Measurements from ENCODE around the gene FAM89A.
A peak's percentile ranks its signal among the peaks of the same experiment; 100 is the strongest.

FAM89A gene

GRCh38 chr1:231070758-231071444, 30.8 kb upstream of the FAM89A start:
- H3K9me3 ChIP-seq (ENCODE audit: control insufficient read depth, low read length): no peaks in the 10 kb centered on the region
- no peak overlapping the region for H3K4me3 ChIP-seq (ENCODE audit: extremely low read depth, insufficient read depth, low read length, poor library complexity, severe bottlenecking)
- H3K4me1 ChIP-seq (ENCODE audit: control insufficient read depth, insufficient read depth, low read length, poor library complexity, severe bottlenecking): no peaks in the 10 kb centered on the region
- H3K27ac ChIP-seq (ENCODE audit: low read depth, low read length, severe bottlenecking): no peak overlapping the region
- 50 to 72% methylated on average over 4 to 5 of the region's 8 CpGs for WGBS, 2 experiments (ENCODE audit: insufficient coverage in 2 of 2)
- H3K36me3 ChIP-seq (ENCODE audit: control insufficient read depth, insufficient read depth, low read length): no peaks in the 10 kb centered on the region

- Histone ChIP-seq H3K27ac (ENCODE audit: low read depth, low read length, severe bottlenecking) (no peak overlapping the region), H3K9me3 (ENCODE audit: control insufficient read depth, low read length) (no peaks in the 10 kb centered on the region)
- 90 to 91% methylated on average over 5 of the region's 8 CpGs for WGBS, 2 experiments (ENCODE audit: insufficient coverage in 2 of 2)
Observed at GRCh38 chr1:231069333-231069732, 29.3 kb upstream of the FAM89A start.

GRCh38 chr1:231068762-231069161, 28.7 kb upstream of the FAM89A start:
- Histone ChIP-seq H3K9me3 (ENCODE audit: control insufficient read depth, low read length) (no peaks in the 10 kb centered on the region), H3K27ac (ENCODE audit: low read depth, low read length, severe bottlenecking) (no peak overlapping the region), H3K4me3 (ENCODE audit: extremely low read depth, insufficient read depth, low read length, poor library complexity, severe bottlenecking) (no peak overlapping the region), H3K36me3 (ENCODE audit: control insufficient read depth, insufficient read depth, low read length) (no peaks in the 10 kb centered on the region), H3K4me1 (ENCODE audit: control insufficient read depth, insufficient read depth, low read length, poor library complexity, severe bottlenecking) (no peaks in the 10 kb centered on the region)
- WGBS, 2 experiments (ENCODE audit: insufficient coverage in 2 of 2): 87 to 92% methylated on average over 3 to 4 of the region's 4 CpGs

More at GRCh38 chr1:231069333-231069732, 29.3 kb upstream of the FAM89A start:
- Histone ChIP-seq H3K4me3 (ENCODE audit: extremely low read depth, insufficient read depth, low read length, poor library complexity, severe bottlenecking) (no peak overlapping the region), H3K36me3 (ENCODE audit: control insufficient read depth, insufficient read depth, low read length) (no peaks in the 10 kb centered on the region), H3K4me1 (ENCODE audit: control insufficient read depth, insufficient read depth, low read length, poor library complexity, severe bottlenecking) (no peaks in the 10 kb centered on the region)

DNA sequence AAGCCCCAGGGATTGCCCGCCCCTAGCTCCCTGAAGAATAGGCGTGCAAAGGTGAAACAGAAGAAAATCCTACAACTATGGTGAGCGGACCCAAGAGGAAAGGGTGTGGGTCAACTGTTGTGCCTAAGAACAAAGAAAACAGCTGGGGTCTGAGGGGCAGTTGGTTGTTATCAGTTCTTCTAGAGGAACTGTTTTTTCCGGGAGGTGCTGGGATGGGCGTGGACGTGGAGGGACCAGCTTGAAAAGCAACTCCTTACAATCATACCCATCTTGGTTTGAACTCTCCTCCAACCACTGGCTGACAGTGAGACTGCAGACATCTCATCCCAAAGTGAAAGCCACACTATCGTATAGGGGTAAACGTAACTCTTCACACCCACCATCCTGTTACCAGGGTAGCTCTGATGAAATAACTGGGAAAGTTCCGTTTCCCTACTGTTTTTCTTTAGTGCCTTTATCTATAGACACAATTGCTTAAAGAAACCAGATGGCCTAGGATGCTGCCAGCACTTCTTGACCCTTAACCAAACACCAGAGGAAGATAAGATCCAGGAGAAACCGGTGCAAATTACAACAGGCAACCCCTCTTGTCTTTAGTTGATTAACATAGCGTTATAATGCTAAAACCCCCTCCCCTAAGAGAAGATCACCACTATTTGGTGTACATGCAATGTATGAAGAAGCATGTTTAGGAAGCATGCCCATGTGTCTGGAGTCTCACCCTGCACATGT, 25.6 kb upstream of the FAM89A start:
- H3K36me3 ChIP-seq (ENCODE audit: control insufficient read depth, insufficient read depth, low read length): no peaks in the 10 kb centered on the region
- peaks cover 17% of the 10 kb centered on the region for H3K4me1 ChIP-seq (ENCODE audit: control insufficient read depth, insufficient read depth, low read length, poor library complexity, severe bottlenecking)
- H3K4me3 ChIP-seq (ENCODE audit: extremely low read depth, insufficient read depth, low read length, poor library complexity, severe bottlenecking): no peak overlapping the region
- 71 to 75% methylated on average over 3 to 4 of the region's 11 CpGs for WGBS, 2 experiments (ENCODE audit: insufficient coverage in 2 of 2)
- no peaks in the 10 kb centered on the region for H3K9me3 ChIP-seq (ENCODE audit: control insufficient read depth, low read length)
- H3K27ac ChIP-seq (ENCODE audit: low read depth, low read length, severe bottlenecking): peak overlapping the region; percentile 36

DNA sequence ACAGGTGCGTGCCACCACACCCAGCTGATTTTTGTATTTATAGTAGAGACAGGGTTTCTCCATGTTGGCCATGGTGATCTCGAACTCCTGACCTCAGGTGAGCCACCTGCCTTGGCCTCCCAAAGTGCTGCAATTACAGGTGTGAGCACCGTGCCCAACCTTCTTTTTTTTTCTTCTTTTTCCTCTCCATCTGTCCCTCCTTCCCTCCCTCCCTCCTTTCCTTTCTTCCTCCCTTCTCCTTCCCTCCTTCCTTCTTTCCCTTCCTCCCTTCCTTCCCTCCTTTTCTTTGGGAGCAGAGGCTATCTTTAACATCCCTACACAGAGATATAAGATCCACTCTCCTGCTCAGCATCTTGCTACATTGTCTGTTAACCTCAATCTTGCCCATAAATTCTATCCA, 24.4 kb upstream of the FAM89A start:
- Histone ChIP-seq H3K9me3 (ENCODE audit: control insufficient read depth, low read length) (no peaks in the 10 kb centered on the region), H3K4me1 (ENCODE audit: control insufficient read depth, insufficient read depth, low read length, poor library complexity, severe bottlenecking) (peaks cover 17% of the 10 kb centered on the region), H3K27ac (ENCODE audit: low read depth, low read length, severe bottlenecking) (no peak overlapping the region), H3K36me3 (ENCODE audit: control insufficient read depth, insufficient read depth, low read length) (no peaks in the 10 kb centered on the region), H3K4me3 (ENCODE audit: extremely low read depth, insufficient read depth, low read length, poor library complexity, severe bottlenecking) (no peak overlapping the region)
- WGBS, 2 experiments (ENCODE audit: insufficient coverage in 2 of 2): 74 to 86% methylated on average over 3 of the region's 3 CpGs

DNA sequence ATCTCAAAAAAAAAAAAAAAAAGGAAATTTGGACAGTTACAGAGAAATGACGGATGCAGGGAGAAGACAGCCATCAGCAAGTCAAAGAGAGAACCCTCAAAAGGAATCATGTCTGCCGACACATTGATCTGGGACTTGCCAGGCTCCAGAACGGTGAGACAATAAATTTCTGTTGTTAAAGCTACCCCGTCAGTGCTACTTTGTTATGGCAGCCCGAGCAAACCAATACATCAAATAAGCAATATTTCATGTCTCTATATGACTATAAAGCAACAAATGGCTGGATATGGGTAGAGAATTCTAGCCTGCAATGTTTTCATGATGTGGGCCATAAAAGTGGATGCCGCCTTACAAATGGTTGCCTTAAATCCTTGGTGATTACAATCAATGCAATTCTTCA, 23.3 kb upstream of the FAM89A start:
- no peaks in the 10 kb centered on the region for H3K9me3 ChIP-seq (ENCODE audit: control insufficient read depth, low read length)
- no peak overlapping the region for H3K27ac ChIP-seq (ENCODE audit: low read depth, low read length, severe bottlenecking)
- H3K4me1 ChIP-seq (ENCODE audit: control insufficient read depth, insufficient read depth, low read length, poor library complexity, severe bottlenecking): peaks cover 21% of the 10 kb centered on the region
- no peak overlapping the region for H3K4me3 ChIP-seq (ENCODE audit: extremely low read depth, insufficient read depth, low read length, poor library complexity, severe bottlenecking)
- 92 to 97% methylated on average over 2 to 4 of the region's 6 CpGs for WGBS, 2 experiments (ENCODE audit: insufficient coverage in 2 of 2)
- no peaks in the 10 kb centered on the region for H3K36me3 ChIP-seq (ENCODE audit: control insufficient read depth, insufficient read depth, low read length)

DNA sequence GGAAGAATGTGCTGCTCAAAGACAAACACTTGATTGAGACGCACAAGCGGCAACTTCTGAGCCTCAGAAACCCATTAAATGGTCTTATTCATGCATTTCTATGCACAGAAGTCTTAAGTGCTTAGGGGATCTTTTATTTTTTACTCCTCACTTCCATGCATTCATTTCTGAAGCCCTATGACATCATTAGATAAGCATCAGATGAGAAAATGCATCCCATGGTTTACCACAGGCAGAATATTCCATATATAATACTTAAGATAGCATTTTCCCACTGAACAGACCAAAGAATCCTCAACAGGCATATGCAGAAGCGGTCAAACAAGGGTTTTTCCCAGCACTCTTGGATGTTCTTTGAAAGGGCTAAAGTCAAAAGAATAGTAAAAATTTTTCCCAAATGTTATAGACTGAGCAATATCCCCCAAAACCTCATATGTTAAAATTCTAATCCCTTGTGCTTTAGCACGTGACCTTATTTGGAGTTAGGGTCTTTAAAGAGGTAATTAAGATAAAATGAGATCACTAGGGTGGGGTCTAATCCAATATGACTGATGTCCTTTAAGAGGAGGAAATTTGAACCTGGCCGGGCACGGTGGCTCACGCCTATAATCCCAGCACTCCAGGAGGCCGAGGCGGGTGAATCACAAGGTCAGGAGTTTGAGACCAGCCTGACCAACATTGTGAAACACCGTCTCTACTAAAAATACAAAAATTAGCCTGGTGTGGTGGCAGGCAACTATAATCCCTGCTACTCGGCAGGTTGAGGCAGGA, 22.6 kb upstream of the FAM89A start:
- Histone ChIP-seq H3K36me3 (ENCODE audit: control insufficient read depth, insufficient read depth, low read length) (no peaks in the 10 kb centered on the region), H3K27ac (ENCODE audit: low read depth, low read length, severe bottlenecking) (no peak overlapping the region), H3K4me1 (ENCODE audit: control insufficient read depth, insufficient read depth, low read length, poor library complexity, severe bottlenecking) (peaks cover 21% of the 10 kb centered on the region), H3K9me3 (ENCODE audit: control insufficient read depth, low read length) (no peaks in the 10 kb centered on the region), H3K4me3 (ENCODE audit: extremely low read depth, insufficient read depth, low read length, poor library complexity, severe bottlenecking) (no peak overlapping the region)
- WGBS, 2 experiments (ENCODE audit: insufficient coverage in 2 of 2): 90 to 92% methylated on average over 8 to 9 of the region's 11 CpGs

GRCh38 chr1:231059566-231060193, 19.6 kb upstream of the FAM89A start:
- Histone ChIP-seq H3K4me1 (ENCODE audit: control insufficient read depth, insufficient read depth, low read length, poor library complexity, severe bottlenecking) (peaks cover 21% of the 10 kb centered on the region), H3K36me3 (ENCODE audit: control insufficient read depth, insufficient read depth, low read length) (no peaks in the 10 kb centered on the region), H3K9me3 (ENCODE audit: control insufficient read depth, low read length) (peaks cover 17% of the 10 kb centered on the region), H3K27ac (ENCODE audit: low read depth, low read length, severe bottlenecking) (no peak overlapping the region), H3K4me3 (ENCODE audit: extremely low read depth, insufficient read depth, low read length, poor library complexity, severe bottlenecking) (no peak overlapping the region)
- 83 to 100% methylated on average over 1 of the region's 1 CpG for WGBS, 2 experiments (ENCODE audit: insufficient coverage in 2 of 2)

- WGBS, 2 experiments (ENCODE audit: insufficient coverage in 2 of 2): 69 to 81% methylated on average over 7 to 8 of the region's 8 CpGs
- H3K4me1 ChIP-seq (ENCODE audit: control insufficient read depth, insufficient read depth, low read length, poor library complexity, severe bottlenecking): peaks cover 21% of the 10 kb centered on the region
- H3K27ac ChIP-seq (ENCODE audit: low read depth, low read length, severe bottlenecking): no peak overlapping the region
- H3K9me3 ChIP-seq (ENCODE audit: control insufficient read depth, low read length): peaks cover 17% of the 10 kb centered on the region
- H3K36me3 ChIP-seq (ENCODE audit: control insufficient read depth, insufficient read depth, low read length): no peaks in the 10 kb centered on the region
- H3K4me3 ChIP-seq (ENCODE audit: extremely low read depth, insufficient read depth, low read length, poor library complexity, severe bottlenecking): no peak overlapping the region
Observed at GRCh38 chr1:231058416-231059109, 18.5 kb upstream of the FAM89A start.

DNA sequence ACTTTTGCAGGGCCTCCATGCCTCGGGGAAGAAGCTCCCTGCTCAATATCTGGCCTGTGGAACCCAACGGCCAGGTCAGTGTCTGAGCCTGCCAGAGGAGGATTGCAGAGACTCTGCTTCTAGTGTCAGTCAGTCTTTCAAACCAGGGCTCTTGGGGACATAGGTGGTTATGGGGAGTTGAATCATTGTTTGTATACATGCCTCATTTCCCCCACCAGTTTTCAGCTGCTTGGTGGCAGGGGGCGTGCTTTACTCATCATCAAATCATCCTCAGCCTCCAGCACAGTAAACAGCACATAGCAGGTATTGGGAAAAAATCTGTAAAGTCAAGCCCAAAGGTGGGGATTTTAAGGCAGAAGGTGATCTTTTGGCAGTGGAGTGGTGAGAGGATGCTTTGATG, 17.4 kb upstream of the FAM89A start:
- H3K27ac ChIP-seq (ENCODE audit: low read depth, low read length, severe bottlenecking): no peak overlapping the region
- no peaks in the 10 kb centered on the region for H3K36me3 ChIP-seq (ENCODE audit: control insufficient read depth, insufficient read depth, low read length)
- H3K4me3 ChIP-seq (ENCODE audit: extremely low read depth, insufficient read depth, low read length, poor library complexity, severe bottlenecking): no peak overlapping the region
- H3K9me3 ChIP-seq (ENCODE audit: control insufficient read depth, low read length): peaks cover 17% of the 10 kb centered on the region
- WGBS, 2 experiments (ENCODE audit: insufficient coverage in 2 of 2): 92% methylated on average over 2 of the region's 3 CpGs; no CpG with 5 or more reads in 1 of the 2 experiments
- H3K4me1 ChIP-seq (ENCODE audit: control insufficient read depth, insufficient read depth, low read length, poor library complexity, severe bottlenecking): peaks cover 20% of the 10 kb centered on the region
